Epithelial cell of esophagus (primary cell): ENCODE results near the gene SPTY2D1.
"Not testable (repeated sequence)": the region's sequence is repeated elsewhere in the genome, so short reads cannot be mapped to it uniquely, and the experiment has no call there.

Experiments used
- DNase-seq: peaks from one replicate; pipeline ENCODE4 v3.0.0; 2010; ENCODE audit warnings: low read depth
- H3K4me3 ChIP-seq: 2 replicates; pipeline ENCODE4 v1.5.1; 2011; ENCODE audit warnings: mild to moderate bottlenecking, low read length, control low read depth
- CTCF ChIP-seq: IDR thresholded peaks from 2 replicates; pipeline ENCODE4 v1.5.1; 2011; ENCODE audit warnings: low read depth, mild to moderate bottlenecking, low read length, control low read depth, inconsistent platforms; ENCODE audit not compliant: insufficient read depth; ENCODE audit errors: missing control alignments

The SPTY2D1 gene

GRCh38 chr11:18600915-18601569 is 33.1 kb downstream of the SPTY2D1 start:
- no peak for TF ChIP-seq CTCF
- no peak overlapping the region for H3K4me3 ChIP-seq
- DNase-seq = no peak

DNA sequence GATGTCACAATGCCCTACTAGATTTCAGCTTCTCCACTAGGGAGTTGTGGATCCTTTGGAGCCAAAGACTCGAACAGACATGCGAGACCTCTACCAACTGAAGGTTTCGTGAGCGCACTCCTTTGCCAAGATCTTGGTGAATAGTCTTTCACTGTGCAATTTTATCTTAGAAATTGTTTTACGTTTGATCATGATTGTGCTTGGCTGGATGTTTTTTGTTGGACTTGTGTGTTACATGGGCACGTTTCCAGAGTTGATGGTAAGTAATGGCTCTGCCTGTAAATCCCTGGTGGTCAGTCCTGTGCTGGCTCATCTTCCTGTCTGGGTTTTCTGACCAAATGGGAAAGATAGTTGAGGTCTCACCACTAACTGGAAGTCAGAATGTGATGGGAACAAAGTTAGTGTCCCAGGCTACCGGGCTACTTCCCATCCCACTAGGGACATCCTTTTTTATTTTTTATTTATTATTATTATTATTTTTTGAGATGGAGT is 34.4 kb downstream of the SPTY2D1 start, which contains the start of gene MISFA:
TSS of gene MISFA (plus strand) at position 51 of the 492 bp plus-strand sequence. CDS start at position 191, 140 bp downstream.
- H3K4me3 ChIP-seq = no peak within 1 kb of the TSS
- no peak for DNase-seq
- no peak for TF ChIP-seq CTCF

DNA sequence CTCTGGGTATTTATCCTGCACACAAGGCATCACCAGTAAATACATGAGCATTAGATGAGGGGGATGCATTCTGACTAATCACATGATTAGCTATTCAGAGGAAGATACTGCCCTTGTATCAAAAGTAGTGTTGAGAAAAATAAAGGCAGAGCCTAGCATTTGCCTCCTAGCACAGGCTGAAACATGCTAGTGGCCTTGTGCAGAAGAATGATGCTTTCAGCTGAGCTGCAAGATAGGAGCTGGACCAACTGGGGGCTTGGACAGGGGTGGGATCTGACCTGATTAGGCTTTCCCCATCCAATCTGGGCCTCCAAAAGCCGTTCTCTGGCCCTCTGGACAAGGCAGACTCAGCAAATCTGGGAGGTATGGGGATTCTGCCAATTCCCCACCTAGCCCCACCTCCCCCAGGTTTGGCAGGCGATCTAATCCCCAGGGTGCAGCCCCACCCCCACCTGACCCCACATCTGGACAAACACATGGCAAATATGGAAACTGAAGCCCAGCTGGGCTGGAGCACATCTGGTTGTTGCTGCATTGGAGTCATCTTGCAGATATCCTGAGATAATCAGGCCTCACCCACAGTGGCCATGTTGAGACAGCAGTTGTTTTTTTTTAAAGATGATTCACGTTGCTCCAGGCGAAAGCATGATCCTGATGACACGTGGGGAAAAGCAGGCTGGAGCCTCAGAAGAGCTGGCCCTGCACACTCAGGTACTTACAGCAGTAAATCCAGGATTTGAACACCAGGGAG is 39.0 kb downstream of the SPTY2D1 start:
- TF ChIP-seq CTCF = no peak
- no peak overlapping the region for H3K4me3 ChIP-seq
- peak; percentile 94 for DNase-seq

GRCh38 chr11:18594088-18594487 is 40.1 kb downstream of the SPTY2D1 start:
- not testable (repeated sequence) for H3K4me3 ChIP-seq

DNA sequence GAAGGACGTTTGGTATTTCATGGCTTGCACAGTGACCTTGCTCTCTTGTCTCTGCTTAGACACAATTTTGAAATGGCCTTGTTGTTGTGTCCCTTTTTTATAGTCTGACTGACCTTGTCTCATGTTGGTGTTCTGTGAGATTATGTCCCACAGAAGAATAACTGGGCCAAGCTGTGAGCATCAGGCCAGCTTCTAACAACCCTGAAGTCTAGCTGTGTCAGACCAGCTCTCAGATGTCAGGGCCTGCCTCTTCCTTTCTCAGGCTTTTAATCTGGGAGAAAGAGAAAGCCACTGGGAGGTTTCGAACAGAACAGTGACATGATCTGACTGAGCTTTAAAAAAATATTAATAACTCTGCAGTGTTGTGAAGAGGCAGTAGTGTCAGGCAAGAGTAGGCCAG is 43.6 kb downstream of the SPTY2D1 start:
- DNase-seq = no peak
- no peak for TF ChIP-seq CTCF
- H3K4me3 ChIP-seq = no peak overlapping the region

More at GRCh38 chr11:18594088-18594487, 40.1 kb downstream of the SPTY2D1 start:
- not testable (repeated sequence) for DNase-seq

- DNase-seq = peak; percentile 91
- no peak for TF ChIP-seq CTCF
- H3K4me3 ChIP-seq = peak within 1 kb of the TSS; percentile 86
Measured at GRCh38 chr11:18588297-18589252, 45.6 kb downstream of the SPTY2D1 start, which contains the start of gene UEVLD. Gene UEVLD, minus strand, starts transcription at chr11:18588734. Its CDS starts 80 bp downstream, at chr11:18588654.
